VCaP (cell line): ENCODE data around the gene DNAH14.
"Not testable (repeated sequence)": the region's sequence is repeated elsewhere in the genome, so short reads cannot be mapped to it uniquely, and the experiment has no call there.

Source experiments
- H3K27ac ChIP-seq: fragments of 450-650 bp; 2 replicates; pipeline ENCODE4 v1.5.1; 2017
- TF ChIP-seq, protein P1 (sequence below): fragments of 450-650 bp; conservative IDR thresholded peaks from 2 replicates; pipeline ENCODE4 v1.5.1; 2017; ENCODE audit warnings: mild to moderate bottlenecking, moderate library complexity

The DNAH14 gene

DNA sequence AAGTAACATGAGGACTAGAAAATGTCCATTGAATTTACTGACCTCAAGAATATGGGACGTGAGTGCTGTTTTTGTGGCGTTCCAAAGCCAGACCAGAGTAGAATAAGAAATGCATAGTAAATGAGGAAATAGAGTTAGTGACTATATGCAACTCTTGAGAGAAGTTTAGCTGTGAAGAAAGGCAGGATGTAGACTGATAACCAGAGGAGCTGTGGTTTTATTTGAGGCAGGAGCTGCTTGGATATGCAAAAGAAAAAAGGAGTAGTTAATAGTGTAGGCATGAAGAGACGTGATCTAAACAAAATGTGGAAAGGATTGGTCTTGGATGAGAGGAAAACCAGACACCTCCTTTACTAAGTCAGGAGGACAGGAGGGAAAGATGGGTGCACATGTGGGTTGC lies 28.2 kb downstream of the DNAH14 start:
- H3K27ac ChIP-seq = no peak overlapping the region
- TF ChIP-seq, protein P1, sequence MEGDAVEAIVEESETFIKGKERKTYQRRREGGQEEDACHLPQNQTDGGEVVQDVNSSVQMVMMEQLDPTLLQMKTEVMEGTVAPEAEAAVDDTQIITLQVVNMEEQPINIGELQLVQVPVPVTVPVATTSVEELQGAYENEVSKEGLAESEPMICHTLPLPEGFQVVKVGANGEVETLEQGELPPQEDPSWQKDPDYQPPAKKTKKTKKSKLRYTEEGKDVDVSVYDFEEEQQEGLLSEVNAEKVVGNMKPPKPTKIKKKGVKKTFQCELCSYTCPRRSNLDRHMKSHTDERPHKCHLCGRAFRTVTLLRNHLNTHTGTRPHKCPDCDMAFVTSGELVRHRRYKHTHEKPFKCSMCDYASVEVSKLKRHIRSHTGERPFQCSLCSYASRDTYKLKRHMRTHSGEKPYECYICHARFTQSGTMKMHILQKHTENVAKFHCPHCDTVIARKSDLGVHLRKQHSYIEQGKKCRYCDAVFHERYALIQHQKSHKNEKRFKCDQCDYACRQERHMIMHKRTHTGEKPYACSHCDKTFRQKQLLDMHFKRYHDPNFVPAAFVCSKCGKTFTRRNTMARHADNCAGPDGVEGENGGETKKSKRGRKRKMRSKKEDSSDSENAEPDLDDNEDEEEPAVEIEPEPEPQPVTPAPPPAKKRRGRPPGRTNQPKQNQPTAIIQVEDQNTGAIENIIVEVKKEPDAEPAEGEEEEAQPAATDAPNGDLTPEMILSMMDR = no peak

DNA sequence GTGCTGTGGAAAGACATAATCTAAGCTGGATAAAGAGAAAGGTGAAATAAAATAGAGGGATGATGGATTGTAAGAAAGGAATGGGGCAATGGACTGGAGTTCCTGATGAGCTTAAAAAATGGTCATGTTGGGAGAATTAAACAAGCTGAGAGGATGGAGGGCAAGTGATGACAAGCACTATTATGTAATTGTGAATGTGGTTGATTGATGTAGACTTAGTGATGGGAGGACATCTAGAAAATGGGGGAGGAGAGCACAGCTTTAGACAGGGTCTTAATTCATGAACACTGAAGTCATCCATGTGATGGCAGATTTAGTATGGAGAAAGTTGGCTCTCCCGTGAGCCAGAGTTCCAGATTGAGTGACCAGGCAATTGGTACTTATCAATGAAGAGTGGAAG lies 29.0 kb downstream of the DNAH14 start:
- TF ChIP-seq, protein P1 = no peak
- no peak overlapping the region for H3K27ac ChIP-seq

DNA sequence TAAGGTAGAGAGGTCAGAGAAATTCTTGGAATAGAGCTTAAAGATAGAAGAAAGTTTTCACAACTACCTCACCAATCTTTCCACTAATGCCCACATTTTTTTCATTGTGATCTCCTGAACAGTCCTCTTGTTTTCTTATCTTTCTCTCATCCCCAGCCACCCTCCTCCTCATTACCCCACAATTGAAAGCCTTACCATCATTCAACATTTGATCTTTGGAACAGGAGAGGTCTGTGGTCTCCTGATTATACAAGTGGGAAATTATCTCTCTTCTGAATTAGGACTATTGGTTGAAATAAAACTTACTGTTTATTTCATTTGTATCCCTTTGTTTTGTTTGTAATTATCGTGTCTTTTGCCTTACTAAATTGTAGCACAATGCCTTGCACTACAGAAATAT lies 29.6 kb downstream of the DNAH14 start:
- H3K27ac ChIP-seq = no peak overlapping the region
- TF ChIP-seq, protein P1 = no peak

DNA sequence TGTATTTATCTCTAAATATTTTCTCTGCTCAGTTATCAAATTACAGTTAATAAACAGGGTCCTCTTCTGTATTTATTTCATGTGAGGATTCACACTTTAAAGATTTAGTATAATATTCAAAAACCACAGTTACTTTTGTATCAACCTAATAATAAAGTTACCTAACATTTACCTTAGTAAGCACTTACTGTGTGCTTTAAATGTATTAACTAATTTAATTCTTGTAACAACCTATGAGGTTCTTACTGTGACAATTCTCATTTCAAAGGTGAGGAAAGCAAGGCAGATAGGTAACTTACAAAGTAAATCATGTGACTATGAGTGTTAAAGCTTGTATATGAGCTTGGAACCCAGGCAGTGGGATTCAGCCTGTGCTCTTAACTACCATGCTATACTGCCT lies 30.2 kb downstream of the DNAH14 start:
- TF ChIP-seq, protein P1 = no peak
- no peak overlapping the region for H3K27ac ChIP-seq

GRCh38 chr1:224980181-224980580 lies 50.7 kb downstream of the DNAH14 start:
- TF ChIP-seq, protein P1 = no peak
- no peak overlapping the region for H3K27ac ChIP-seq

DNA sequence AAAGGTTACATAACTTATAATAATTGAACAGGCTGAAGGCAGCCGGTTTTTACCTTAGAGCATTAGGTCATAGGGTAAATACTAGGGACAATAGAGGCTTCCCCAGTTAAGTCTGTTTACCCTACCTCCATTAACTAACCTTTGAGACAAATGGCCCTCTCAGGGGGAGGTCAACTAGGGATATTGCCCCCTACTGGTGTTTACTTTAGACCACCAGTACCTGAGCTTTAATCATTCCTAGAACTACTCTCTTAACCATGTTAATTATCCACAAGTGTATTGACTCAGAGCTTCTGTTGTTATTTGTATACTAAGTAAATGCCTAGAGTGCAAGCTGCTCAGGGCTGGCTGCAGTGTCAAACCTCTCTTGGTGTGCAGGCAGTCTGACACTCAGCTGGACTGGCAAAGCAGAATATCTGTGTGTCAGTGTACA lies 52.5 kb downstream of the DNAH14 start:
- H3K27ac ChIP-seq = not testable (repeated sequence)

DNA sequence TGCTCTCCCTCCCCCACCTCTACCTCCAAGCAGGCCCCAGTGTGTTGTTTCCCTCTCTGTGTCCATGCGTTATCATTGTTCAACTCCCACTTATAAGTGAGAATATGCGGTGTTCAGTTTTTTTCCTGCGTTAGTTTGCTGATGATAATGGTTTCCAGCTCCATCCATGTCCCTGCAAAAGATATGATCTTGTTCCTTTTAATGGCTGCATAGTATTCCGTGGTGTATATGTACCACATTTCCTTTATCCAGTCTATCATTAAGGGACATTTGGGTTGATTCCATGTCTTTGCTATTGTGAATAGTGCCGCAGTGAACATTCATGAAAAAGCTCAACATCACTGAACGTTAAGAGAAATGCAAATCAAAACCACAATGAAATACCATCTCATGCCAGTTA lies 58.6 kb downstream of the DNAH14 start:
- TF ChIP-seq, protein P1 = no peak
- H3K27ac ChIP-seq = no peak overlapping the region

DNA sequence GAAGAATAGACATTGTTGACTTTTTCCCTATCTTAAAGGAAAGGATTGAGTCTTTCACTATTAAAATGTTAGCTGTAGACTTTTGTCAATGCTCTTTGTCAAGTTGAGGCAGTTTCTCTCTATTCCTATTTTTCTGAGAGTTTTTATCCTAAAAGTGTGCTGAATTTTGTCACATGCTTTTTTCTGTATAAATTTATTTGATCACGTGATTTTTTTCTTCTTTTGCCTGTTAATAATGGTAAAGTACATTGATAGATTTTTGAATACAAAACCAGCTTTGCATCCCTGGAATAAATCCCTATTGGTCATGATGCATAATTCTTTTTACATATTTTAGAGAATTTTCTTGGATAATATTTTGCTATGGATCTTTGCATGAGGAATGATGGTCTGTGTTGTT lies 60.1 kb downstream of the DNAH14 start:
- TF ChIP-seq, protein P1 = no peak
- H3K27ac ChIP-seq = no peak overlapping the region

DNA sequence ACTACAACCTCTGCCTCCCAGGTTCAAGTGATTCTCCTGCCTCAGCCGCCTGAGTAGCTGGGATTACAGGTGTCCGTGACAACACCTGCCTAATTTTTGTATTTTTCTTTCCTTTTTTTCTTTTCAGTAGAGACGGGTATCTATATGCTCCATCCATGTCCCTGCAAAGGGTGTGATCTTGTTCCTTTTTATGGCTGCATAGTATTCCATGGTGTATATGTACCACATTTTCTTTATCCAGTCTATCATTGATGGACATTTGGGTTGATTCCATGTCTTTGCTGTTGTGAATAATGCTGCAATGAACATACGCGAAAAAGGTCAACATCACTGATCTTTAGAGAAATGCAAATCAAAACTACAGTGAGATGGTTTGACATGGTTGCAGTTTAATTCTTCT lies 62.1 kb downstream of the DNAH14 start:
- H3K27ac ChIP-seq = not testable (repeated sequence)
